Mesenchymal stem cell (in vitro differentiated cells and primary cell): ENCODE data around the gene OR6S1. TPM values are rescaled to one million over a fixed set of nuclear protein-coding genes. Genes with fewer than 3 reads are reported as not detected.

Source experiments
- small RNA-seq: library from polyadenylated mRNA; stranded (forward); fragments of <200 nt; extraction: miRNeasy Mini kit (QIAGEN cat#:217004); gene quantifications from one replicate; pipeline ENCODE3, GENCODE V24; 2013; ENCODE audit warnings: low read depth

Gene OR6S1

Small RNAs within 50 kb of the gene (small RNA-seq; reads per million reads assigned to genes)
- not detected for gene RF00019
